Heart left ventricle (tissue), 13 donors: ENCODE data around the gene PLEKHA7.

Experiments
- POLR2A ChIP-seq, 2 donors: fragments of 450-650 bp; IDR thresholded peaks; one replicate each; pipeline ENCODE4 v1.6.1; 2017; ENCODE audit warnings: antibody characterized with exemption in 2 of 2, mild to moderate bottlenecking in 2 of 2, moderate library complexity in 2 of 2
- TF ChIP-seq, protein P1 (sequence below), 12 donors: fragments of 200-600 bp; sonication (generic) in 4 of 12; IDR thresholded peaks; one replicate each; pipeline versions ENCODE4 v1.5.0 to v1.8.0; 2018 to 2022; ENCODE audit warnings: antibody characterized with exemption in 12 of 12, mild to moderate bottlenecking in 5 of 12
- donor health status: ischemic (EF 13 %, LVEDD 7.1; RV severe dilation, severe dysfunction).
- donor health status: DM: no; HTN: yes; CAD: no.
- donor health status: DM: no; HTN: no; CAD: no.
- donor health status: ischemic (EF 25% LVEDD 6.9; RV normal size, moderate dysfunction).
- donor health status: ischemic (EF 25% LVEDD 5.7; RV mildly dilated, moderate dysfunction).
- donor health status: ischemic (EF 35%, LVEDD 5.7; RV mildly dilated, moderate dysfunction).
- donor health status: nonischemic (EF 11% LVEDD 7.7; RV severe dilation, severe dysfunction).
- donor health status: DM: yes; HTN: yes; CAD: no.
- donor health status: PGD.
- donor health status: ischemic (EF 29% LVEDD 5.4; RV normal size, mild dysfunction).
- donor health status: nonischemic (EF 23%, LVEDD 6.1; RV moderate dilation, normal function).

DNA sequence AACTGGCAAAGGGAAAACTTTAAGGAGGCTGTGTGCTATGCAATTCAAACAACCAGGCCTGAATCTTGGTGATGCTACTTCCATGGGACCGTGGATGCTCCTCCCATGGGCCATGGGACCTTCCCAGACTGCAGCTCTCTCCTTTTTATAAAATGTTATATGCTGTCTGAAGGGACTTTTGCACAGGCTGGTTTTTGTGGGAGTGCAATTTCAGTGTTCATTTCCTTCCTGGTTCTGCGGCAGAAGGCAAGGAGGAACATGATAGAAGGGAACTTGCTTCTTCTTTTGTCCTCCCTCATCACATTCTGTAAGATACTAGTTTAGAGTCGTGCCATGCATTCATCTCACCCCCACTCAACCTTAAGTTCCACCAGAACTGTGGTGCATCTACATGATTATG is 206.9 kb downstream of the PLEKHA7 start:
- no peak for TF ChIP-seq POLR2A (IDR thresholded peaks at IDR 0.05)
- TF ChIP-seq, protein P1, sequence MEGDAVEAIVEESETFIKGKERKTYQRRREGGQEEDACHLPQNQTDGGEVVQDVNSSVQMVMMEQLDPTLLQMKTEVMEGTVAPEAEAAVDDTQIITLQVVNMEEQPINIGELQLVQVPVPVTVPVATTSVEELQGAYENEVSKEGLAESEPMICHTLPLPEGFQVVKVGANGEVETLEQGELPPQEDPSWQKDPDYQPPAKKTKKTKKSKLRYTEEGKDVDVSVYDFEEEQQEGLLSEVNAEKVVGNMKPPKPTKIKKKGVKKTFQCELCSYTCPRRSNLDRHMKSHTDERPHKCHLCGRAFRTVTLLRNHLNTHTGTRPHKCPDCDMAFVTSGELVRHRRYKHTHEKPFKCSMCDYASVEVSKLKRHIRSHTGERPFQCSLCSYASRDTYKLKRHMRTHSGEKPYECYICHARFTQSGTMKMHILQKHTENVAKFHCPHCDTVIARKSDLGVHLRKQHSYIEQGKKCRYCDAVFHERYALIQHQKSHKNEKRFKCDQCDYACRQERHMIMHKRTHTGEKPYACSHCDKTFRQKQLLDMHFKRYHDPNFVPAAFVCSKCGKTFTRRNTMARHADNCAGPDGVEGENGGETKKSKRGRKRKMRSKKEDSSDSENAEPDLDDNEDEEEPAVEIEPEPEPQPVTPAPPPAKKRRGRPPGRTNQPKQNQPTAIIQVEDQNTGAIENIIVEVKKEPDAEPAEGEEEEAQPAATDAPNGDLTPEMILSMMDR (IDR thresholded peaks at IDR 0.05) = no peak
